ENCODE measurements around the gene IFNA17. TPM values are rescaled to one million over a fixed set of nuclear protein-coding genes. Genes with fewer than 3 reads are reported as not detected.
"Not testable (repeated sequence)": the region's sequence is repeated elsewhere in the genome, so short reads cannot be mapped to it uniquely, and the experiment has no call there.

Gene IFNA17
- total RNA-seq, 1 donor from 2014 or later, result not detected

GRCh38 chr9:21210311-21210710, 17.7 kb downstream of the IFNA17 start:
- no peak overlapping the region for H3K27ac Mint-ChIP-seq
- no peaks in the 10 kb centered on the region for H3K36me3 Mint-ChIP-seq
- H3K4me3 Mint-ChIP-seq, result no peak overlapping the region
- no peak for TF ChIP-seq CTCF (IDR thresholded peaks at IDR 0.05; ENCODE audit: unreplicated experiment)
- no peaks in the 10 kb centered on the region for H3K4me1 Mint-ChIP-seq
- H3K9me3 Mint-ChIP-seq, result no peaks in the 10 kb centered on the region
- peak in 1 of 2 experiments; percentile 20 for DNase-seq (ENCODE audit: low spot score in 2 of 2, unreplicated experiment in 2 of 2)
- peaks cover 15% of the 10 kb centered on the region for H3K27me3 Mint-ChIP-seq (ENCODE audit: low read depth)

GRCh38 chr9:21207043-21207442, 21.0 kb downstream of the IFNA17 start, which contains the start of gene IFNA10:
Gene IFNA10 (minus strand): TSS chr9:21207143. CDS start chr9:21207097, 46 bp downstream.
- not testable (repeated sequence) for H3K27ac Mint-ChIP-seq; H3K4me1 Mint-ChIP-seq; H3K36me3 Mint-ChIP-seq; DNase-seq (ENCODE audit: low spot score in 2 of 2, unreplicated experiment in 2 of 2); H3K4me3 Mint-ChIP-seq
- peaks cover 10% of the 10 kb centered on the region for H3K9me3 Mint-ChIP-seq
- peaks cover 22% of the 10 kb centered on the region for H3K27me3 Mint-ChIP-seq (ENCODE audit: low read depth)

- no peak overlapping the region for H3K27ac Mint-ChIP-seq
- peaks cover 10% of the 10 kb centered on the region for H3K9me3 Mint-ChIP-seq
- no peak for DNase-seq (ENCODE audit: low spot score in 2 of 2, unreplicated experiment in 2 of 2)
- H3K27me3 Mint-ChIP-seq (ENCODE audit: low read depth), result peaks cover 33% of the 10 kb centered on the region
- H3K36me3 Mint-ChIP-seq, result no peaks in the 10 kb centered on the region
- no peak for TF ChIP-seq CTCF (IDR thresholded peaks at IDR 0.05; ENCODE audit: unreplicated experiment)
- H3K4me3 Mint-ChIP-seq, result no peak overlapping the region
- H3K4me1 Mint-ChIP-seq, result no peaks in the 10 kb centered on the region
These were observed 22.8 kb downstream of the IFNA17 start for GRCh38 chr9:21205204-21205603.

GRCh38 chr9:21202105-21202504, 25.9 kb downstream of the IFNA17 start, which contains the start of gene IFNA7:
Gene IFNA7 (minus strand): TSS chr9:21202205. CDS start chr9:21202165, 40 bp downstream.
- H3K27ac Mint-ChIP-seq; DNase-seq (ENCODE audit: low spot score in 2 of 2, unreplicated experiment in 2 of 2); H3K4me3 Mint-ChIP-seq; H3K4me1 Mint-ChIP-seq; H3K36me3 Mint-ChIP-seq: not testable (repeated sequence)
- Mint-ChIP-seq H3K27me3 (ENCODE audit: low read depth) (peaks cover 39% of the 10 kb centered on the region), H3K9me3 (peaks cover 10% of the 10 kb centered on the region)

- DNase-seq (ENCODE audit: low spot score in 2 of 2, unreplicated experiment in 2 of 2), result peak in 1 of 2 experiments; percentile 36
- H3K4me1 Mint-ChIP-seq, H3K4me3 Mint-ChIP-seq, H3K27ac Mint-ChIP-seq, H3K9me3 Mint-ChIP-seq, H3K36me3 Mint-ChIP-seq: not testable (repeated sequence)
- H3K27me3 Mint-ChIP-seq (ENCODE audit: low read depth), result peaks cover 14% of the 10 kb centered on the region
These were observed 32.9 kb downstream of the IFNA17 start for GRCh38 chr9:21194867-21195776.

GRCh38 chr9:21187487-21187886, 40.5 kb downstream of the IFNA17 start, which contains the start of gene IFNA4:
Gene IFNA4 (minus strand): TSS chr9:21187587. CDS start chr9:21187531, 56 bp downstream.
- not testable (repeated sequence) for H3K9me3 Mint-ChIP-seq; H3K4me3 Mint-ChIP-seq; H3K4me1 Mint-ChIP-seq; DNase-seq (ENCODE audit: low spot score in 2 of 2, unreplicated experiment in 2 of 2); H3K27ac Mint-ChIP-seq; H3K36me3 Mint-ChIP-seq; H3K27me3 Mint-ChIP-seq (ENCODE audit: low read depth)

GRCh38 chr9:21182810-21183736, 44.9 kb downstream of the IFNA17 start:
- H3K36me3 Mint-ChIP-seq; H3K9me3 Mint-ChIP-seq; DNase-seq (ENCODE audit: low spot score in 2 of 2, unreplicated experiment in 2 of 2); H3K27ac Mint-ChIP-seq; H3K4me3 Mint-ChIP-seq; H3K4me1 Mint-ChIP-seq; H3K27me3 Mint-ChIP-seq (ENCODE audit: low read depth): not testable (repeated sequence)

Other genes with a start within 250 kb of the IFNA17 start
- gene HACD4, start 196.6 kb downstream of the IFNA17 start, total RNA-seq, result 3.0 TPM in 3 replicates
- not detected in 3 replicates for gene IFNB1, start 150.3 kb downstream of the IFNA17 start, total RNA-seq
- not detected in 3 replicates for gene IFNW1, start 86.4 kb downstream of the IFNA17 start, total RNA-seq
- not detected in 3 replicates for gene IFNA21, start 61.6 kb downstream of the IFNA17 start, total RNA-seq
- gene IFNA4, start 40.6 kb downstream of the IFNA17 start, total RNA-seq, result not detected in 3 replicates
- not detected in 3 replicates for gene IFNA7, start 26.0 kb downstream of the IFNA17 start, total RNA-seq
- gene IFNA10, start 21.1 kb downstream of the IFNA17 start, total RNA-seq, result not detected in 3 replicates
- not detected in 3 replicates for gene IFNA16, start 10.9 kb downstream of the IFNA17 start, total RNA-seq
- gene IFNA14, start 11.8 kb upstream of the IFNA17 start, total RNA-seq, result not detected in 3 replicates
- gene IFNA5, start 77.1 kb upstream of the IFNA17 start, total RNA-seq, result not detected in 3 replicates
- 36.7 to 37.5 TPM (median 36.9 TPM) in 3 replicates for gene KLHL9, start 107.2 kb upstream of the IFNA17 start, total RNA-seq
- 0.14 TPM in 1 of 3 replicates, not detected in the others for gene IFNA6, start 122.7 kb upstream of the IFNA17 start, total RNA-seq
- gene IFNA13, start 139.8 kb upstream of the IFNA17 start, total RNA-seq, result 0.60 to 1.0 TPM (median 0.66 TPM) in 3 replicates
- 0.34 to 0.62 TPM (median 0.58 TPM) in 3 replicates for gene IFNA2, start 157.2 kb upstream of the IFNA17 start, total RNA-seq
- gene IFNA8, start 180.9 kb upstream of the IFNA17 start, total RNA-seq, result not detected in 3 replicates
- gene IFNA1, start 212.2 kb upstream of the IFNA17 start, total RNA-seq, result not detected in 3 replicates